ENCODE results near the gene ADGB.

The ADGB gene

GRCh38 chr6:146574211-146574610 lies 24.6 kb upstream of the ADGB start:
- DNase-seq = no peak
- no peak overlapping the region for H3K4me3 ChIP-seq (ENCODE audit: low read length)
- H3K27me3 ChIP-seq (replicated peaks; ENCODE audit: insufficient read depth, low read length) = no peaks in the 10 kb centered on the region
- no peak overlapping the region for H3K4me2 ChIP-seq (ENCODE audit: low read depth, low read length)
- TF ChIP-seq CTCF (IDR thresholded peaks at IDR 0.05; ENCODE audit: low read length) = no peak
- TF ChIP-seq EZH2 (optimal IDR thresholded peaks at IDR 0.05; ENCODE audit: low read depth, low read length) = no peak
- TF ChIP-seq EZH2phosphoT487 (IDR thresholded peaks at IDR 0.05; ENCODE audit: low read length) = no peak
- H3K9ac ChIP-seq (ENCODE audit: low read length) = no peak overlapping the region
- no peaks in the 10 kb centered on the region for H3K79me2 ChIP-seq (ENCODE audit: low read length)
- no peak overlapping the region for H2AFZ ChIP-seq (ENCODE audit: low read length)
- no peaks in the 10 kb centered on the region for H4K20me1 ChIP-seq (ENCODE audit: insufficient read depth, low read length)
- H3K9me3 ChIP-seq (replicated peaks; ENCODE audit: insufficient read depth, low read length) = no peaks in the 10 kb centered on the region
- H3K4me1 ChIP-seq (ENCODE audit: low read length) = no peaks in the 10 kb centered on the region
- H3F3A ChIP-seq (ENCODE audit: insufficient read depth, low read length) = no peaks in the 10 kb centered on the region
- H3K9me2 ChIP-seq (replicated peaks; ENCODE audit: insufficient read depth, low read length) = no peaks in the 10 kb centered on the region
- no peaks in the 10 kb centered on the region for H3K36me3 ChIP-seq (replicated peaks; ENCODE audit: insufficient read depth, low read length)
- no peak overlapping the region for H3K27ac ChIP-seq (ENCODE audit: low read length)

GRCh38 chr6:146578054-146578453 lies 20.7 kb upstream of the ADGB start:
- no peaks in the 10 kb centered on the region for H3K36me3 ChIP-seq (replicated peaks; ENCODE audit: insufficient read depth, low read length)
- DNase-seq = no peak
- no peaks in the 10 kb centered on the region for H3F3A ChIP-seq (ENCODE audit: insufficient read depth, low read length)
- H3K4me2 ChIP-seq (ENCODE audit: low read depth, low read length) = no peak overlapping the region
- H3K9me3 ChIP-seq (replicated peaks; ENCODE audit: insufficient read depth, low read length) = no peaks in the 10 kb centered on the region
- no peaks in the 10 kb centered on the region for H3K27me3 ChIP-seq (replicated peaks; ENCODE audit: insufficient read depth, low read length)
- H3K4me1 ChIP-seq (ENCODE audit: low read length) = no peaks in the 10 kb centered on the region
- no peaks in the 10 kb centered on the region for H3K9me2 ChIP-seq (replicated peaks; ENCODE audit: insufficient read depth, low read length)
- no peak overlapping the region for H3K9ac ChIP-seq (ENCODE audit: low read length)
- no peaks in the 10 kb centered on the region for H4K20me1 ChIP-seq (ENCODE audit: insufficient read depth, low read length)
- H3K79me2 ChIP-seq (ENCODE audit: low read length) = no peaks in the 10 kb centered on the region
- no peak overlapping the region for H3K27ac ChIP-seq (ENCODE audit: low read length)
- no peak overlapping the region for H2AFZ ChIP-seq (ENCODE audit: low read length)
- TF ChIP-seq EZH2phosphoT487 (IDR thresholded peaks at IDR 0.05; ENCODE audit: low read length) = no peak
- no peak for TF ChIP-seq EZH2 (optimal IDR thresholded peaks at IDR 0.05; ENCODE audit: low read depth, low read length)
- TF ChIP-seq CTCF (IDR thresholded peaks at IDR 0.05; ENCODE audit: low read length) = no peak
- H3K4me3 ChIP-seq (ENCODE audit: low read length) = no peak overlapping the region

- no peak for DNase-seq
- H3K4me2 ChIP-seq (ENCODE audit: low read depth, low read length) = no peak overlapping the region
- H3K36me3 ChIP-seq (replicated peaks; ENCODE audit: insufficient read depth, low read length) = no peaks in the 10 kb centered on the region
- H3F3A ChIP-seq (ENCODE audit: insufficient read depth, low read length) = no peaks in the 10 kb centered on the region
- H3K9ac ChIP-seq (ENCODE audit: low read length) = no peak overlapping the region
- no peak overlapping the region for H3K4me3 ChIP-seq (ENCODE audit: low read length)
- H3K79me2 ChIP-seq (ENCODE audit: low read length) = no peaks in the 10 kb centered on the region
- no peak overlapping the region for H2AFZ ChIP-seq (ENCODE audit: low read length)
- TF ChIP-seq EZH2phosphoT487 (IDR thresholded peaks at IDR 0.05; ENCODE audit: low read length) = no peak
- TF ChIP-seq EZH2 (optimal IDR thresholded peaks at IDR 0.05; ENCODE audit: low read depth, low read length) = no peak
- TF ChIP-seq CTCF (IDR thresholded peaks at IDR 0.05; ENCODE audit: low read length) = no peak
- H4K20me1 ChIP-seq (ENCODE audit: insufficient read depth, low read length) = no peaks in the 10 kb centered on the region
- H3K27me3 ChIP-seq (replicated peaks; ENCODE audit: insufficient read depth, low read length) = no peaks in the 10 kb centered on the region
- H3K27ac ChIP-seq (ENCODE audit: low read length) = no peak overlapping the region
- 0 out of 2 replicates have a peak, but pooled peaks cover 7% of the 10 kb centered on the region for H3K4me1 ChIP-seq (ENCODE audit: low read length)
- H3K9me3 ChIP-seq (replicated peaks; ENCODE audit: insufficient read depth, low read length) = no peaks in the 10 kb centered on the region
- H3K9me2 ChIP-seq (replicated peaks; ENCODE audit: insufficient read depth, low read length) = no peaks in the 10 kb centered on the region
Measured at GRCh38 chr6:146581968-146582367, 16.8 kb upstream of the ADGB start.

All from MM.1S (cell line).